Measurements from ENCODE around the gene PNMA6E.

- no peak for TF ChIP-seq CTCF (conservative IDR thresholded peaks at IDR 0.05; ENCODE audit: low read depth in 2 of 2)
- no peak for TF ChIP-seq EZH2 (IDR thresholded peaks at IDR 0.05; ENCODE audit: low read depth, unreplicated experiment)
- TF ChIP-seq JUNB (IDR thresholded peaks at IDR 0.05; ENCODE audit: unreplicated experiment), result no peak
- TF ChIP-seq CREB1 (CRISPR knock-in tag; IDR thresholded peaks at IDR 0.05; ENCODE audit: low read depth), result no peak
- TF ChIP-seq POLR2AphosphoS5 (IDR thresholded peaks at IDR 0.05; ENCODE audit: low read depth), result no peak
- TF ChIP-seq, protein P1, sequence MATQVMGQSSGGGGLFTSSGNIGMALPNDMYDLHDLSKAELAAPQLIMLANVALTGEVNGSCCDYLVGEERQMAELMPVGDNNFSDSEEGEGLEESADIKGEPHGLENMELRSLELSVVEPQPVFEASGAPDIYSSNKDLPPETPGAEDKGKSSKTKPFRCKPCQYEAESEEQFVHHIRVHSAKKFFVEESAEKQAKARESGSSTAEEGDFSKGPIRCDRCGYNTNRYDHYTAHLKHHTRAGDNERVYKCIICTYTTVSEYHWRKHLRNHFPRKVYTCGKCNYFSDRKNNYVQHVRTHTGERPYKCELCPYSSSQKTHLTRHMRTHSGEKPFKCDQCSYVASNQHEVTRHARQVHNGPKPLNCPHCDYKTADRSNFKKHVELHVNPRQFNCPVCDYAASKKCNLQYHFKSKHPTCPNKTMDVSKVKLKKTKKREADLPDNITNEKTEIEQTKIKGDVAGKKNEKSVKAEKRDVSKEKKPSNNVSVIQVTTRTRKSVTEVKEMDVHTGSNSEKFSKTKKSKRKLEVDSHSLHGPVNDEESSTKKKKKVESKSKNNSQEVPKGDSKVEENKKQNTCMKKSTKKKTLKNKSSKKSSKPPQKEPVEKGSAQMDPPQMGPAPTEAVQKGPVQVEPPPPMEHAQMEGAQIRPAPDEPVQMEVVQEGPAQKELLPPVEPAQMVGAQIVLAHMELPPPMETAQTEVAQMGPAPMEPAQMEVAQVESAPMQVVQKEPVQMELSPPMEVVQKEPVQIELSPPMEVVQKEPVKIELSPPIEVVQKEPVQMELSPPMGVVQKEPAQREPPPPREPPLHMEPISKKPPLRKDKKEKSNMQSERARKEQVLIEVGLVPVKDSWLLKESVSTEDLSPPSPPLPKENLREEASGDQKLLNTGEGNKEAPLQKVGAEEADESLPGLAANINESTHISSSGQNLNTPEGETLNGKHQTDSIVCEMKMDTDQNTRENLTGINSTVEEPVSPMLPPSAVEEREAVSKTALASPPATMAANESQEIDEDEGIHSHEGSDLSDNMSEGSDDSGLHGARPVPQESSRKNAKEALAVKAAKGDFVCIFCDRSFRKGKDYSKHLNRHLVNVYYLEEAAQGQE (IDR thresholded peaks at IDR 0.05; ENCODE audit: unreplicated experiment), result no peak
- TF ChIP-seq EZH2phosphoT487 (IDR thresholded peaks at IDR 0.05; ENCODE audit: unreplicated experiment), result no peak
- TF ChIP-seq STAT1 (IDR thresholded peaks at IDR 0.05; ENCODE audit: unreplicated experiment), result no peak
- TF ChIP-seq, protein P2, sequence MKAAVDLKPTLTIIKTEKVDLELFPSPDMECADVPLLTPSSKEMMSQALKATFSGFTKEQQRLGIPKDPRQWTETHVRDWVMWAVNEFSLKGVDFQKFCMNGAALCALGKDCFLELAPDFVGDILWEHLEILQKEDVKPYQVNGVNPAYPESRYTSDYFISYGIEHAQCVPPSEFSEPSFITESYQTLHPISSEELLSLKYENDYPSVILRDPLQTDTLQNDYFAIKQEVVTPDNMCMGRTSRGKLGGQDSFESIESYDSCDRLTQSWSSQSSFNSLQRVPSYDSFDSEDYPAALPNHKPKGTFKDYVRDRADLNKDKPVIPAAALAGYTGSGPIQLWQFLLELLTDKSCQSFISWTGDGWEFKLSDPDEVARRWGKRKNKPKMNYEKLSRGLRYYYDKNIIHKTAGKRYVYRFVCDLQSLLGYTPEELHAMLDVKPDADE (IDR thresholded peaks at IDR 0.05), result no peak
- TF ChIP-seq ZNF331 (CRISPR knock-in tag; IDR thresholded peaks at IDR 0.05; ENCODE audit: low read depth), result no peak
Observed at GRCh38 chrX:153357877-153358276, 43.3 kb downstream of the PNMA6E start.
